Loucy (cell line): Measurements from ENCODE around the gene PAN3.
A peak's percentile ranks its signal among the peaks of the same experiment; 100 is the strongest.

Experiments used
- H2AFZ ChIP-seq: fragments of 200-600 bp; sonication (generic); 2 replicates; pipeline ENCODE4 v1.6.0; 2016; ENCODE audit warnings: antibody characterized with exemption, mild to moderate bottlenecking, low read length, moderate library complexity
- H3F3A ChIP-seq: fragments of 200-600 bp; 2 replicates; pipeline ENCODE4 v1.6.0; 2016; ENCODE audit warnings: antibody characterized with exemption, low read depth, mild to moderate bottlenecking
- H3K27me3 ChIP-seq: fragments of 200-600 bp; sonication (generic); 2 replicates; pipeline ENCODE4 v1.6.1; 2014; ENCODE audit warnings: low read length, mild to moderate bottlenecking; ENCODE audit not compliant: insufficient read depth, poor library complexity, severe bottlenecking
- H3K36me3 ChIP-seq: fragments of 200-600 bp; sonication (generic); 2 replicates; pipeline ENCODE4 v1.6.1; 2016; ENCODE audit warnings: low read length; ENCODE audit not compliant: insufficient read depth
- H3K4me1 ChIP-seq: fragments of 200-600 bp; sonication (generic); 2 replicates; pipeline ENCODE4 v1.5.1; 2014; ENCODE audit warnings: low read length, mild to moderate bottlenecking; ENCODE audit not compliant: insufficient read depth, poor library complexity, severe bottlenecking
- H3K4me2 ChIP-seq: fragments of 200-600 bp; sonication (generic); 2 replicates; pipeline ENCODE4 v1.6.0; 2014; ENCODE audit warnings: antibody characterized with exemption, low read length, low read depth, mild to moderate bottlenecking; ENCODE audit not compliant: poor library complexity, severe bottlenecking
- H3K4me3 ChIP-seq: fragments of 200-600 bp; sonication (generic); 2 replicates; pipeline ENCODE4 v1.5.1; 2014; ENCODE audit warnings: low read length, mild to moderate bottlenecking, mixed read lengths; ENCODE audit not compliant: poor library complexity, severe bottlenecking
- H3K79me2 ChIP-seq: fragments of 200-600 bp; sonication (generic); 2 replicates; pipeline ENCODE4 v1.6.1; 2014; ENCODE audit warnings: low read length; ENCODE audit not compliant: insufficient read depth
- H3K9ac ChIP-seq: fragments of 200-600 bp; sonication (generic); 2 replicates; pipeline ENCODE4 v1.6.0; 2014; ENCODE audit warnings: mild to moderate bottlenecking, low read depth, low read length, moderate library complexity; ENCODE audit not compliant: poor library complexity, severe bottlenecking
- H3K9me2 ChIP-seq: fragments of 200-600 bp; sonication (generic); replicated peaks from 2 replicates; pipeline ENCODE4 v1.6.1; 2016; ENCODE audit warnings: low read depth, low read length, mixed read lengths
- H3K9me3 ChIP-seq: fragments of 200-600 bp; sonication (generic); 2 replicates; pipeline ENCODE4 v1.6.1; 2014; ENCODE audit warnings: mild to moderate bottlenecking, antibody characterized with exemption, low read length, low read depth; ENCODE audit not compliant: insufficient read depth
- H4K20me1 ChIP-seq: fragments of 200-600 bp; sonication (generic); 2 replicates; pipeline ENCODE4 v1.6.0; 2014; ENCODE audit warnings: antibody characterized with exemption, low read length, mild to moderate bottlenecking; ENCODE audit not compliant: insufficient read depth, poor library complexity, severe bottlenecking
- EZH2phosphoT487 ChIP-seq: fragments of 200-600 bp; IDR thresholded peaks from 2 replicates; pipeline ENCODE4 v1.6.1; 2018; ENCODE audit warnings: antibody characterized with exemption, mild to moderate bottlenecking, moderate library complexity, borderline replicate concordance
- TF ChIP-seq, protein P1 (sequence below): fragments of 200-600 bp; sonication (generic); conservative IDR thresholded peaks from 2 replicates; pipeline ENCODE4 v1.5.1; 2014; ENCODE audit warnings: mild to moderate bottlenecking, antibody characterized with exemption, low read length

The PAN3 gene, protein sequence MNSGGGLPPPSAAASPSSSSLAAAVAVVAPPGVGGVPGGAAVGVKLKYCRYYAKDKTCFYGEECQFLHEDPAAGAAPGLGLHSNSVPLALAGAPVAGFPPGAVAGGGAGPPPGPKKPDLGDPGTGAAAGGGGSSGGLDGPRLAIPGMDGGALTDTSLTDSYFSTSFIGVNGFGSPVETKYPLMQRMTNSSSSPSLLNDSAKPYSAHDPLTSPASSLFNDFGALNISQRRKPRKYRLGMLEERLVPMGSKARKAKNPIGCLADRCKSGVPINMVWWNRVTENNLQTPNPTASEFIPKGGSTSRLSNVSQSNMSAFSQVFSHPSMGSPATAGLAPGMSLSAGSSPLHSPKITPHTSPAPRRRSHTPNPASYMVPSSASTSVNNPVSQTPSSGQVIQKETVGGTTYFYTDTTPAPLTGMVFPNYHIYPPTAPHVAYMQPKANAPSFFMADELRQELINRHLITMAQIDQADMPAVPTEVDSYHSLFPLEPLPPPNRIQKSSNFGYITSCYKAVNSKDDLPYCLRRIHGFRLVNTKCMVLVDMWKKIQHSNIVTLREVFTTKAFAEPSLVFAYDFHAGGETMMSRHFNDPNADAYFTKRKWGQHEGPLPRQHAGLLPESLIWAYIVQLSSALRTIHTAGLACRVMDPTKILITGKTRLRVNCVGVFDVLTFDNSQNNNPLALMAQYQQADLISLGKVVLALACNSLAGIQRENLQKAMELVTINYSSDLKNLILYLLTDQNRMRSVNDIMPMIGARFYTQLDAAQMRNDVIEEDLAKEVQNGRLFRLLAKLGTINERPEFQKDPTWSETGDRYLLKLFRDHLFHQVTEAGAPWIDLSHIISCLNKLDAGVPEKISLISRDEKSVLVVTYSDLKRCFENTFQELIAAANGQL

DNA sequence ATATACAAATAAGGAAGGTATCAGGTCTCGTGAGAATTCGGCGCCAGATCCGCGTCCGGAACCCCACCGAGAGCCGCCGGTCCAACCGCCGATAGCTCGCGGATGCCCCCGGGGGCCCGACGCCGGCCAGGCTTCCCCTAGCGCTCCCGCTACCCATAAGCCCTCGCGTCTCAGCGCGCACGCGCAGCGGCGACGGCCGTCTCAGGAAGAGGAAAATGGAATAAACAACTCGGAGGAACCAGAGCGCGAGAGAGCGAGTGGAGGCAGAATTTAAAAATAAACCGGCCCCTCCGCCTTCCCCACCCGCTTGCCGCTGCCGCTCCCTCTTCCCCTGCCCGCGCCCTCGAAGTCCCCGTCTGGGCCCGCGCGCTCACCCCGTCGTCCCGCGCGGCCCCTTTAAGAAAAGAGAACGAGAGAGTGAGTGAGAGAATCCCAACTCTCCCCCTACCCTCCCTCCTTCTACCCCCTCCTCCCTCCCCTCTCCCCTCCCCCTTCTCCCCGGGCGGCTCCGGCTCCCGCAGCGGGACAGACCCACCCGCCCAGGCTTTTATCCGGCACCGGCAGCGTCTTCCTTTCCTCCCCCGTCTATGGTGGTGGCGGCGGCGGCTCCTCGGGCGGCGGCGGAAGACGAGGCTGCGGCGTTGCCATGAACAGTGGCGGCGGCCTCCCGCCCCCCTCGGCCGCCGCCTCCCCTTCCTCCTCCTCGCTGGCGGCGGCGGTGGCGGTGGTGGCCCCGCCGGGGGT, at the start of gene PAN3:
TSS of gene PAN3 (plus strand) at position 534 of the 744 bp plus-strand sequence. CDS start at position 647, 113 bp downstream.
- H3K4me3 ChIP-seq: peak within 1 kb of the TSS; percentile 95
- TF ChIP-seq EZH2phosphoT487: no peak
- TF ChIP-seq, protein P1, sequence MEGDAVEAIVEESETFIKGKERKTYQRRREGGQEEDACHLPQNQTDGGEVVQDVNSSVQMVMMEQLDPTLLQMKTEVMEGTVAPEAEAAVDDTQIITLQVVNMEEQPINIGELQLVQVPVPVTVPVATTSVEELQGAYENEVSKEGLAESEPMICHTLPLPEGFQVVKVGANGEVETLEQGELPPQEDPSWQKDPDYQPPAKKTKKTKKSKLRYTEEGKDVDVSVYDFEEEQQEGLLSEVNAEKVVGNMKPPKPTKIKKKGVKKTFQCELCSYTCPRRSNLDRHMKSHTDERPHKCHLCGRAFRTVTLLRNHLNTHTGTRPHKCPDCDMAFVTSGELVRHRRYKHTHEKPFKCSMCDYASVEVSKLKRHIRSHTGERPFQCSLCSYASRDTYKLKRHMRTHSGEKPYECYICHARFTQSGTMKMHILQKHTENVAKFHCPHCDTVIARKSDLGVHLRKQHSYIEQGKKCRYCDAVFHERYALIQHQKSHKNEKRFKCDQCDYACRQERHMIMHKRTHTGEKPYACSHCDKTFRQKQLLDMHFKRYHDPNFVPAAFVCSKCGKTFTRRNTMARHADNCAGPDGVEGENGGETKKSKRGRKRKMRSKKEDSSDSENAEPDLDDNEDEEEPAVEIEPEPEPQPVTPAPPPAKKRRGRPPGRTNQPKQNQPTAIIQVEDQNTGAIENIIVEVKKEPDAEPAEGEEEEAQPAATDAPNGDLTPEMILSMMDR: no peak
- H3K4me2 ChIP-seq: peak within 1 kb of the TSS; percentile 93
- H2AFZ ChIP-seq: peak within 1 kb of the TSS; percentile 70
- H3K9me2 ChIP-seq: no peaks in the 10 kb centered on the region
- no peaks in the 10 kb centered on the region for H3K36me3 ChIP-seq
- no peaks in the 10 kb centered on the region for H3K9me3 ChIP-seq
- peaks cover 45% of the 10 kb centered on the region for H3K4me1 ChIP-seq
- 0 out of 2 replicates have a peak, but pooled peaks cover 4% of the 10 kb centered on the region for H3F3A ChIP-seq
- peak within 1 kb of the TSS; percentile 99 for H3K9ac ChIP-seq
- peaks cover 63% of the 10 kb centered on the region for H3K79me2 ChIP-seq
- no peaks in the 10 kb centered on the region for H3K27me3 ChIP-seq
- H4K20me1 ChIP-seq: peaks cover 40% of the 10 kb centered on the region

DNA sequence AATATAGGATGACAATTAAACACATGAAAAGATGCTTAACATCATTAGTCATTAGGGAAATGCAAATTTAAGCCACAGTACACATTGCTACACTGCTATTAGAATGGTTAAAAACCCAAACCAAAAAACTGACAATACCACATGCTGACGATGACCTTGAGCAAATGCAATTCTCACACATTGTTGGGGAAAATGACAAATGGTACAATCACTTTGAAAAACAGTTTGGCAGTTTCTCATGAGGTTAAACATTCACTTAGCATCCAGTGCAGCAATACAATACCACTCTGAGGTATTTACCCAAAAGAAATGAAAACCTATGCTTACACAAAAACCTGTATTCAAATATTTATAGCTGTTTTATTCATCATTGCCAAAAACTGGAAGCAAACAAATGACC, 49.3 kb upstream of the PAN3 start:
- Histone ChIP-seq H3K4me2 (no peak overlapping the region), H3K79me2 (no peaks in the 10 kb centered on the region), H3K4me1 (peaks cover 5% of the 10 kb centered on the region), H2AFZ (no peak overlapping the region), H3K9ac (no peak overlapping the region), H3K9me2 (no peaks in the 10 kb centered on the region), H4K20me1 (no peaks in the 10 kb centered on the region), H3K9me3 (no peaks in the 10 kb centered on the region), H3K36me3 (no peaks in the 10 kb centered on the region), H3K27me3 (no peaks in the 10 kb centered on the region), H3K4me3 (no peak overlapping the region), H3F3A (no peaks in the 10 kb centered on the region)
- no peak for TF ChIP-seq EZH2phosphoT487
- TF ChIP-seq, protein P1: no peak

DNA sequence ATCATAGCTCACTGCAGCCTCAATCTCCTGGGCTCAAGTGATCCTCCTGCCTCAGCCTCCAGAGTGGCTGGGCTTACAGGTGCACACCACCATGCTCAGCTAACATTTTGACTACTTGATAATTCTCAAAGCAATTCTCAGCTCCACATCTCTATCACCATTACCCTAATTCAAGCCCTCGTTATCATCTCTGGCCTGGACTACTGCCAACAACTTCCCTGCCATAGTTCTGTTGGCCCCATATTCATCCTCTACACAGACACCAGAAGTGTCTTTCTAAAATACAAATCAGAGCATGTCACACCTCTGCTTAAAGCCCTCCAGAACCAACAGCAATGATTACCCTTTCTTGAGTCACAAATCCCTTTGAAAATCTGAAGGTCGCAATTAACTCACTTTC, 45.9 kb upstream of the PAN3 start:
- Histone ChIP-seq H3K9me3 (no peaks in the 10 kb centered on the region), H3K4me1 (peaks cover 5% of the 10 kb centered on the region), H2AFZ (no peak overlapping the region), H4K20me1 (no peaks in the 10 kb centered on the region), H3K36me3 (no peaks in the 10 kb centered on the region), H3K9me2 (no peaks in the 10 kb centered on the region), H3K4me2 (no peak overlapping the region), H3F3A (no peaks in the 10 kb centered on the region), H3K4me3 (no peak overlapping the region), H3K79me2 (no peaks in the 10 kb centered on the region), H3K9ac (no peak overlapping the region), H3K27me3 (no peaks in the 10 kb centered on the region)
- no peak for TF ChIP-seq EZH2phosphoT487
